Measurements from ENCODE around the gene LOXL3.

The LOXL3 gene

DNA sequence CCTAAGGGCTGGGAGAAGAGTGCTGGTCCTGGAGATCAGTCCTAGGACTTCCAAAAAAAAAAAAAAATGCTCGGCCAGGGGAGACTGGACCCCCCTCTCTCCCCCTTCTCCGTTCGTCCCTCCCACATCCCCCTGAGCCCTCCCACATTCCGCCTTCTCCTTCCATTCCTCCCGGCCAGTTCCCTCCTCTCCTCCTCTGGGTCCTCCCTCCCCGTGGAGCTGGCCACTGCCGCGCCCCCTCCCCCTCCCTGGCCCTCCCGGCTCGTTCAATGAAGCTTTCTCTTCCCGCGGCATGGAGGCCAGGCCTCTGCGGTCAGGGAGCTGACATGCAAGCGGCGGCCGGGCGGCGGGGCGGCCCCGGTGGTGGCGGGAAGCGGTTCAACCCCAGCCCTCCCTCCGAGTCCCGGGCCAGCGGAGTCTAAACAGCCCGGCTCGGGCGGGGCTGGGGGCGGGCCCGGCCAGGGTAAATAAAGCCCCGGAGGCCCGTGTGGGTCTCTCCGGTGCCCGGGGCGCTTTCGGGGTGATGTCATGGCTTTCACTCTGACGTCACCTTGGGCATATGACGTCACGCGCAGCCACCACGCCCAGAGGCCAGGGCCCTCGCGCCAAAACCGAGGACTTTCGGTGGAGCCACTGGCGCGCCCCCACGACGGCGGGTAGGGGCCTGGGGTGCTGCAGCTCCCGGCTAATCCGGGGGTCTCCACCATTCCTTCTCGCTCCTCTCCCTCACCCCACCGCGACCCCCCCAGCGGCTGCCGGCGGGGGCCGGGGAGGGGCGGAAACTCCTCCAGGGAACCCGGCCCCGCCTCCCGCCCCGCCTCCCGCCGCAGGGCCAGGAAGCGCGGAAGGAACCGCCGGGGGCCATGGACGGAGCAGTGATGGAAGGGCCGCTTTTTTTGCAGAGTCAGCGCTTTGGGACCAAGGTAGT is at the start of gene LOXL3, which contains the start of gene DOK1:
LOXL3 (minus strand) TSS at position 51 of the 928 bp plus-strand sequence. CDS start 1,308 bp downstream, outside the sequence.
DOK1 (plus strand) TSS at position 829 of the 928 bp plus-strand sequence; CDS start at position 864, 35 bp downstream.
- peak; percentile 74 for DNase-seq (ENCODE audit: low read depth)

- no peak for DNase-seq (ENCODE audit: low read depth)
Measured at GRCh38 chr2:74602586-74603281, 49.0 kb upstream of the LOXL3 start.

- DNase-seq (ENCODE audit: low read depth) = no peak
Measured at GRCh38 chr2:74599676-74600075, 45.9 kb upstream of the LOXL3 start.

DNA sequence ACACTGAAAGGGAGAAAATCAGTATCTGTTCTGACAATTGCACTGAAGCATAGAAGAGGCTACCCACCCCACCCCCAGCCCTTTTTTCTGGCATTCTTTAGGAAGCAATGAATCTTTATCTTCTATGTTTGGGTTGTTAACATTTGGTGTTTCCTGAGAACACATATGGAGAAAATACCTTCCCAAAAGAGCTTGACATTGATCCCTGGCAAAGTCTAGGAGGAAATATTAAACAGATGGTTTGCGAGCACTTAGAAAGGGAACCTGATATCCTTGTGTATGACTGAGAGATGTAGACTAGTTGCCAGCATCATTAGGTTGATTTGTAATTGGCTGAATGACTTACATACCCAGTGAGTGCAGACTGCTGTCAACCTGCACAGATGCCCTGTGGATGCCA is 43.7 kb upstream of the LOXL3 start:
- DNase-seq (ENCODE audit: low read depth) = no peak

GRCh38 chr2:74596584-74596983 is 42.8 kb upstream of the LOXL3 start:
- DNase-seq (ENCODE audit: low read depth) = no peak

GRCh38 chr2:74593826-74594772 is 40.4 kb upstream of the LOXL3 start:
- DNase-seq (ENCODE audit: low read depth) = no peak

GRCh38 chr2:74588664-74589063 is 34.9 kb upstream of the LOXL3 start:
- DNase-seq (ENCODE audit: low read depth) = no peak

GRCh38 chr2:74587664-74588277 is 34.0 kb upstream of the LOXL3 start:
- DNase-seq (ENCODE audit: low read depth) = no peak

DNA sequence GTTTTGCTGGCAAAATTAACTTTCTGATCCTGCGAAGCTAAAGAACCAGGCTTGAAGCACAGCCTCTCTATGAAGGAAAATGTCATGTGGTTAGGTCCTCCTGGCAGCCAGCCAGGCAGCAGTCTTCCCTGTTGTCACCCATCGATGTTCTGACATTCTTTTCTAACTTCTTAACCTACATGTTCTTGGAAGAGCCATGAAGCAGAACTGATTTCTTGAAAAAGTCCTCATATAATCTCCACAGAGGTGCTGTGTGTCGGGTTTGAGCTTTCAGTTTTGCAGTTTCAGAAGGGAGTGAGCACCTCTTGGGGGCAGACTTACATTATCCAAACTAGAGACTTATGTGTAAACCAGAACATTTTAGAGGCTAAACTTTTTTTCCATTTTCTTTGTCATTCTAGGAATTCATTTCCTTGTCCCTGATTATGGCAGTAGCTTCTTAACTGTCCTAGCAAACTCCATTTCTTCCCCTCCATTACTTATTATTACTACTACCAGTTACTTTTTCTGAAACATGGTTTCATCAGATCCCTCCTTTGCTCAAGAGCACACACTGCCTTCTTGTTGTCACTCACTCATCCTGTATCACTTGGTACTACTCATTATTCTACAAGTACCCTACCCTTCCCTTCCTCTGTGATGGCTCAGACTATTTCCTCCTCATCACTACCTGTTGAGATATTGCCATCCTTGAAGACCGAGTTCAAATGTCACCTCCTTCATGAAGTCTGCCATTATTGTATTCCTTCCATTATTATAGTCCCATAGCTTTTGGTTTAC is 31.9 kb upstream of the LOXL3 start:
- no peak for DNase-seq (ENCODE audit: low read depth)

DNA sequence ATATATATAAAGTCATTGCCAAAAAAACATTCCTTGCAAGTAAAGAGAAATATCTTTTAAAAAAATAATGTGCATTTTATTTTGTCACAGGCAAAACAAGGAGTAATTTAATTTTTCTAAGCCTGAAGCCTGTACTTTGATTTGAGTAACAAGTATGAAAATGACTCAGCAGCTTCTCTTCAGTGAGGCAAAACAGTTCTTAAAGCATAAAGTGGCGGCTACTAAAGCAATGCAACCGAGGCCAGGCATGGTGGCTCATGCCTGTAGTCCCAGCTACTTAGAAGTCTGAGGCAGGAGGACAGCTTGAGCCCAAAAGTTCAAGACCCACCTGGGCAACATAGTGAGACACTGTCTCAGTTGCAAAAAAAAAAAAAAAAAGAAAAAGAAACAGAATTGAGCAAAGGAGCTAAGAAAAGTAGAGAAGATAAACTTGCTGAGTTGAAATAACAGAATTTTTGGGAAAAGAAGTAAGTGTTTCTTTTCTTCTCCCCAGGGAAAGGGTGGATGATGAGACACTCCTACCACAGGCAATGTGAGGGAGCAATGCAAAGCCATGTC is 30.4 kb upstream of the LOXL3 start:
- no peak for DNase-seq (ENCODE audit: low read depth)

- no peak for DNase-seq (ENCODE audit: low read depth)
Measured at GRCh38 chr2:74583504-74583903, 29.8 kb upstream of the LOXL3 start.

GRCh38 chr2:74582184-74582583 is 28.4 kb upstream of the LOXL3 start:
- DNase-seq (ENCODE audit: low read depth) = no peak

- no peak for DNase-seq (ENCODE audit: low read depth)
Measured at GRCh38 chr2:74581463-74581862, 27.7 kb upstream of the LOXL3 start.

- no peak for DNase-seq (ENCODE audit: low read depth)
Measured at GRCh38 chr2:74578408-74578807, 24.7 kb upstream of the LOXL3 start.

DNA sequence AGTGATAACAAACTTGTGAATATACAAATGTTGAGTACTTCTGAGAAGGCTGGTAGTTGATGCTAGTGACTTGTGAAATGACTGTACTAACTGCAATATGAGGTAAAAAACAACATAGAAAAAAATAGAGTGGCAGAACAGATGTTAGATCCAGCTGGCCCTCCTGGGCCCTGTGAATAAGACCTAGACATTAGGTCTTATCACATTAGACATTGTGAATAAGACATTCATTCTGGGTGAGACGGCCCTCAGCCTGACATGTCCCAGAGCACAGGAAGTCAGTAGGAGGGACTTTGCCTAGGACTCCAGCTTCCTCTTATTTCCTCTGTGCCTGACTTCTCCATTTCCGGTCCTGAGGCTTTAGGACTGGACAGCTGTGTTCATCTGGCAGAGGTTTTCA is 23.7 kb upstream of the LOXL3 start:
- DNase-seq (ENCODE audit: low read depth) = no peak

DNA sequence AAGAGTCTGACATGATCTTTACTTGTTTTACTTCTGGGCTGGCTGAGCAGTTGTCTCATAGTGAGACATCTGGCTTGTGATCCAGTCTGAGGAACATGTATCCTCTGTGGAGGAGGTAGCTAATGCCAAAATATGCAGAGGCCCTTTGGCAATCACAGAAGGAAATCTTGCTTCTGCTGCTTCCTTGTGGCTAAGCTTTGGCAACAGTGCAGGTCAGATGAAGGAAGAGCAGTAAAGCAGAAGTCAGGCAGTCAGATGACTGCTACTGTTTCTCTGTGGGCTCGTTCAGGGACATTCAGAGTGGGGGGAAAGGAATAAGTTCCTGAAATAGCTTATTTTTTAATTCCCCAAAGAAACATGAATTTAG is 23.1 kb upstream of the LOXL3 start:
- no peak for DNase-seq (ENCODE audit: low read depth)

- no peak for DNase-seq (ENCODE audit: low read depth)
Measured at GRCh38 chr2:74576211-74576862, 22.6 kb upstream of the LOXL3 start.

GRCh38 chr2:74575320-74575719 is 21.6 kb upstream of the LOXL3 start:
- no peak for DNase-seq (ENCODE audit: low read depth)

DNA sequence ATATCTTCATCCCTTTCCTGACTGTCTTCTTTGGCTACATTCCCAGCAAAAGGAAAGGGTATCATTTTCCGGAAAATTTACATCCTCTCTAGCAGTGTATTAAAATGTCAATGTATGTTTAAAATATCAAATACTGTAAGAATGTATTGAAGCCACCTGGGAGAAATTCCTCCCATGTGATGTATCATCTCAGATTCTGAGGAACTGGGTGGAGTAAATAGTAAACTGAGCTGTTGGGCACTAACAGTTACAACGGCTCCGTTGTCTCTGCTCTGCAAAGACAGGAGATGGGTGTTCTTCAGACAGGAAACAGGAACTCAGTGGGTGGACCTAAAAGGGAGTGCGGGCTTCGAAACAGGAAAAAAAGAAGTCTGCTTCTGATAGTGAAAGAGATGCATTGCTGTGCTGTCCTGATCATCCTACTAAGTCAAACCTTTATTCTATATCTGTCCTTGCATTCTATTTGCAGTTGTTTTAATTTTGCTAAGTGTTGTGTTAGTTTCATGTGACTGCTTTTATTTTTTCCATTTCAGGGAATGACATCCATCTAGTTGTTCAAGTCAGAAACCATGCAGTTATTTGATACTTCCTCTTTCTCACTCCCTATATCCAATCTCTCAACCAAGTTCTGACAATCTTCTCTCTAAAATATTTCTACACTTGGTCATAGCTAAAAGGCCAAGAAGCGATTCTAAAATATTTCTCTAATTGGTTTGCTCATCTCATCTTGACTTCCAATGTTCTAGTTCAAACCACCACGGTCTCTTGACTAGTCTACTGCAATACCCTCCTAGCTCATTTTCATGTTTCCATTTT is 20.2 kb upstream of the LOXL3 start:
- no peak for DNase-seq (ENCODE audit: low read depth)
